ENCODE data around the gene RALGPS2. TPM values are rescaled to one million over a fixed set of nuclear protein-coding genes. Genes with fewer than 3 reads are reported as not detected.

The RALGPS2 gene
- total and polyA plus RNA-seq, 12 donors, result 2.5 to 36.7 (median 12.9) TPM

DNA sequence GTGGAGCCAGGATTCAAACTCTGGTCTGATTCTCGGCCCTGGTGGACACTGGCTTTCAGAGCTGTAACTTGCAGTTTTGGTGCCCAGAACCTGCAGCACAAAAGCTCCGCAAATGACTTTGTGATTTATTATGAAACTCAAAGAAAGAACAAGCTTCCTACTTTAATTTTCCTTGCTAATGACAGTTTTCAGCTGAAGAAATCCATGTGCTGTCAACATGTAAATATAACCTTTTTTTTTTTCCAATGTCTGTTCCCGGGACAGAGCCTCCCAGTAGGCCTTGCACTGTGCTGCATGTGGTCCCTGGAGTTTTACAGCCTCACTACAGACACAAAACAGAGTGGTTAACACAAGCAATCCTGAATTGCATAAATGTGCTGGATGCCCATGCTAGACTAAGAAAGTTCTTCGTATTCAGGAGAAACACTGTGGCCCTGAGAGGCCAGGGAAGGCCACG, 208.1 kb downstream of the RALGPS2 start:
- Histone ChIP-seq H3K27me3 (no peaks in the 10 kb centered on the region), H3K4me1 (replicated peaks in 1 of 2) (peaks cover 3 to 4% of the 10 kb centered on the region in 2 donors), H3K36me3 (replicated peaks in 1 of 2) (no peaks in the 10 kb centered on the region), H3K4me3 (no peak overlapping the region), H3K9me3 (replicated peaks in 1 of 3) (no peaks in the 10 kb centered on the region), H3K27ac (peak overlapping the region in 2 of 5 donors; percentile 54 to 81)
- 66 to 79% (median 71%) methylated on average over 5 of the region's 5 CpGs for WGBS, 4 donors
- DNase-seq, result no peak
- intact Hi-C loops (cut with DNase I), result no loop called here
- no peak for TF ChIP-seq POLR2A (IDR thresholded peaks at IDR 0.05)
- TF ChIP-seq, protein P1, sequence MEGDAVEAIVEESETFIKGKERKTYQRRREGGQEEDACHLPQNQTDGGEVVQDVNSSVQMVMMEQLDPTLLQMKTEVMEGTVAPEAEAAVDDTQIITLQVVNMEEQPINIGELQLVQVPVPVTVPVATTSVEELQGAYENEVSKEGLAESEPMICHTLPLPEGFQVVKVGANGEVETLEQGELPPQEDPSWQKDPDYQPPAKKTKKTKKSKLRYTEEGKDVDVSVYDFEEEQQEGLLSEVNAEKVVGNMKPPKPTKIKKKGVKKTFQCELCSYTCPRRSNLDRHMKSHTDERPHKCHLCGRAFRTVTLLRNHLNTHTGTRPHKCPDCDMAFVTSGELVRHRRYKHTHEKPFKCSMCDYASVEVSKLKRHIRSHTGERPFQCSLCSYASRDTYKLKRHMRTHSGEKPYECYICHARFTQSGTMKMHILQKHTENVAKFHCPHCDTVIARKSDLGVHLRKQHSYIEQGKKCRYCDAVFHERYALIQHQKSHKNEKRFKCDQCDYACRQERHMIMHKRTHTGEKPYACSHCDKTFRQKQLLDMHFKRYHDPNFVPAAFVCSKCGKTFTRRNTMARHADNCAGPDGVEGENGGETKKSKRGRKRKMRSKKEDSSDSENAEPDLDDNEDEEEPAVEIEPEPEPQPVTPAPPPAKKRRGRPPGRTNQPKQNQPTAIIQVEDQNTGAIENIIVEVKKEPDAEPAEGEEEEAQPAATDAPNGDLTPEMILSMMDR (IDR thresholded peaks at IDR 0.05), result no peak

DNA sequence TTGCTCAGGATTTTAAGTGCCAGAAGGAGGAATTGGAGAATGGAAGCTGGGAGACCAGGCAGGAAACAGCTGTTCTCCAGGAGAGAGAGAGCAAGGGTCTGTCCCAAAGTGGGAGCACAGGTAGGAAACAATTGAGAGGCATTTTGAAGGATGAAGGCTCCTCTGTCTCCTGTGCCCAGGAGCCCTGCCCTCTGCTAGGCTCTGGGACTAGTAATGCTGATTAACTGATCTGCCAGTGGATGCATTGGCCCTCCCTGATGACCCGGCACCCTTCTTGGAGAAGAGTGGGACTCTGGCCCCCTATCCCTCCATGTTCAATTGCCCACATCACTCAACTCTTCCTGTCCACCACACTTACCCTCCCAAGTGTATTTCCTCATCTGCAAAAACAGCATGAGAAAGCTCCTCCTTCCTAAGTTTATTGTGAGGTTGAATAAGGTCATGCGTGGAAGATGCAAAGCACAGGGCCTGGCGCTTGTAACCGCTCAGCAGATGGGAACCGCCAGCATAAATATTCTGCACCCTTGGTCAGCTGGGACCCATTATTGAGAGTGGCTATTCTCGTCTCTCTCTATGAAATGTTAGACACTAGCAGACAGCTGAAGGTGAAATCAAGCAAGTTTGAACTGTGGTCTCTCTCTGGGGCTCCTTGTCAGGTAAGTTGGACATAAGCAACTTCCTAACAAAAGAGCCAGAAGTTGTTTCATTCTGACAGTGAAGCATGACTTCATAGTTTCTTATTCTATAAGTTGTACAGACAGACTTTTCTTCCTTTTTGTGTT, 208.9 kb downstream of the RALGPS2 start:
- intact Hi-C loops (cut with DNase I), result no loop called here
- TF ChIP-seq, protein P1 (IDR thresholded peaks at IDR 0.05), result no peak
- TF ChIP-seq POLR2A (IDR thresholded peaks at IDR 0.05), result no peak
- Histone ChIP-seq H3K36me3 (replicated peaks in 1 of 2) (no peaks in the 10 kb centered on the region), H3K27me3 (no peaks in the 10 kb centered on the region), H3K4me3 (no peak overlapping the region), H3K9me3 (replicated peaks in 1 of 3) (no peaks in the 10 kb centered on the region), H3K4me1 (replicated peaks in 1 of 2) (peaks cover 11 to 12% of the 10 kb centered on the region in 2 donors), H3K27ac (peak overlapping the region in 1 of 5 donors; percentile 49)
- WGBS, 4 donors, result 72 to 94% (median 89%) methylated on average over 6 of the region's 6 CpGs
- no peak for DNase-seq

DNA sequence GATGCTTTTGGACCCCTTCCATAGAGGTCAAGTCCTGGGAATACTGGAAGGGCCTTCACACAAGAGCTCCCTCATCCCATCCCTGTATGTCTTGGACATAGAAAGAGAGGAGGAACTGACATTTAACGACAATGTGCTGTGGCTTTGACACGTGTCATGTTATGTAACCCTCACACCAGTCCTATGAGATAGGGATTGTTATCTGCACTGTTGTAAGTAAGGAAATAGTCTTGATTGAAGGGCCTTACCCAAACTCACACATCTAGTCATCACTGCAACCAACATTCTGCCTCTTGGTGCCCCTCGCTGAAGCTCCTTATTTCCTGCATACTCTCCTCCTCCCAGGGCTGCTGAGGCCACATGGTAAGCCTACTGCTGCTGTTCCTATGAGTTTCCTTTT, 209.5 kb downstream of the RALGPS2 start:
- no peaks in the 10 kb centered on the region for H3K36me3 ChIP-seq (replicated peaks in 1 of 2)
- no peaks in the 10 kb centered on the region for H3K9me3 ChIP-seq (replicated peaks in 1 of 3)
- intact Hi-C loops (cut with DNase I), result no loop called here
- no peak overlapping the region for H3K27ac ChIP-seq
- DNase-seq, result no peak
- H3K4me3 ChIP-seq, result no peak overlapping the region
- peaks cover 18% of the 10 kb centered on the region in 2 donors for H3K4me1 ChIP-seq (replicated peaks in 1 of 2)
- TF ChIP-seq, protein P1 (IDR thresholded peaks at IDR 0.05), result no peak
- TF ChIP-seq POLR2A (IDR thresholded peaks at IDR 0.05), result no peak
- no peaks in the 10 kb centered on the region for H3K27me3 ChIP-seq
- WGBS, 4 donors, result 71 to 83% (median 77%) methylated on average over 3 of the region's 3 CpGs

DNA sequence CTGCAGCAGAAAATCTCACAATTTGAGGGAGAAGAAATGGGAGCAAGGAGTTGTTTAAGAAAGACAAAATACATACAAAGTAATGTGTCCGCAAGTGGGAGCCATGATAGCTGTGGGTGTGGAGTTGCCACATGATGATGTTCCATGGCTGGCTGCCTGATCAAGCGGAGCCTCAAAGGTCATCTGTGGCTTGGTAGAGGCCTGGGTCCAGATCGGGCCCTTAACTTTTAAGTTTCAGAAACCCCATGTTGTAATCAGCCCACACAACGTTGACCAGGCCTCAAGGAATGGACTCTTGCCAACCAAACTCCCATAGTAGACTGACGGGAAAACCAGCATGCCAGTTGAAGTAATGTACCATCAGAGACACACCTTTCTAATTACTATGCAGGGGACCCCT, 210.6 kb downstream of the RALGPS2 start:
- no peak for DNase-seq
- Histone ChIP-seq H3K4me1 (replicated peaks in 1 of 2) (peaks cover 22 to 24% of the 10 kb centered on the region in 2 donors), H3K27me3 (no peaks in the 10 kb centered on the region), H3K9me3 (replicated peaks in 1 of 3) (no peaks in the 10 kb centered on the region), H3K27ac (no peak overlapping the region), H3K4me3 (no peak overlapping the region), H3K36me3 (replicated peaks in 1 of 2) (no peaks in the 10 kb centered on the region)
- intact Hi-C loops (cut with DNase I), result no loop called here
- 68 to 81% (median 79%) methylated on average over 5 of the region's 5 CpGs for WGBS, 4 donors
- no peak for TF ChIP-seq POLR2A (IDR thresholded peaks at IDR 0.05)
- TF ChIP-seq, protein P1 (IDR thresholded peaks at IDR 0.05), result no peak

Data from adrenal gland (tissue), 12 donors.